KG1 (cell line): ENCODE data around the gene THBD.

ENCODE experiments used
- DNase-seq: peaks from one replicate; lab custom pipeline; 2025; lab: John Stamatoyannopoulos, UW

Gene THBD

GRCh38 chr20:23049201-23050075 is at the start of gene THBD:
THBD (minus strand) TSS chr20:23049672; CDS start chr20:23049504, 168 bp downstream.
- no peak for DNase-seq

GRCh38 chr20:23097636-23098580 is 48.4 kb upstream of the THBD start:
- DNase-seq: no peak

GRCh38 chr20:23096986-23097520 is 47.6 kb upstream of the THBD start:
- no peak for DNase-seq

GRCh38 chr20:23096097-23096496 is 46.6 kb upstream of the THBD start:
- no peak for DNase-seq

- DNase-seq: no peak
These were observed 46.0 kb upstream of the THBD start for GRCh38 chr20:23095499-23095898.

- no peak for DNase-seq
These were observed 45.5 kb upstream of the THBD start for GRCh38 chr20:23094927-23095326.

GRCh38 chr20:23094213-23094896 is 44.9 kb upstream of the THBD start:
- DNase-seq: no peak

- no peak for DNase-seq
These were observed 44.1 kb upstream of the THBD start for GRCh38 chr20:23093613-23094012.

- no peak for DNase-seq
These were observed 43.5 kb upstream of the THBD start for GRCh38 chr20:23092861-23093495.

GRCh38 chr20:23092384-23092756 is 42.9 kb upstream of the THBD start:
- no peak for DNase-seq

GRCh38 chr20:23091721-23092383 is 42.4 kb upstream of the THBD start:
- no peak for DNase-seq

GRCh38 chr20:23090878-23091277 is 41.4 kb upstream of the THBD start:
- no peak for DNase-seq

- DNase-seq: no peak
These were observed 40.7 kb upstream of the THBD start for GRCh38 chr20:23090147-23090546.

GRCh38 chr20:23088866-23089265 is 39.4 kb upstream of the THBD start:
- DNase-seq: no peak

- no peak for DNase-seq
These were observed 38.2 kb upstream of the THBD start for GRCh38 chr20:23087587-23088251.

- DNase-seq: peak; percentile 5
These were observed 37.5 kb upstream of the THBD start for GRCh38 chr20:23086931-23087411.

GRCh38 chr20:23086056-23086566 is 36.6 kb upstream of the THBD start, which contains the start of gene CD93:
CD93 (minus strand) TSS chr20:23086324; CDS start chr20:23086192, 132 bp downstream.
- peak; percentile 61 for DNase-seq

- DNase-seq: peak; percentile 71
These were observed 36.1 kb upstream of the THBD start for GRCh38 chr20:23085436-23086055.

GRCh38 chr20:23084845-23085365 is 35.4 kb upstream of the THBD start:
- no peak for DNase-seq
